HG02610 (cell line): Measurements from ENCODE around the gene SPATA20.

Source experiments
- ATAC-seq: cut with Tn5 transposase; IDR thresholded peaks from one replicate; pipeline ENCODE4 v1.9.1; 2021; ENCODE audit warnings: mild to moderate bottlenecking, moderate library complexity; ENCODE audit not compliant: unreplicated experiment

Gene SPATA20

DNA sequence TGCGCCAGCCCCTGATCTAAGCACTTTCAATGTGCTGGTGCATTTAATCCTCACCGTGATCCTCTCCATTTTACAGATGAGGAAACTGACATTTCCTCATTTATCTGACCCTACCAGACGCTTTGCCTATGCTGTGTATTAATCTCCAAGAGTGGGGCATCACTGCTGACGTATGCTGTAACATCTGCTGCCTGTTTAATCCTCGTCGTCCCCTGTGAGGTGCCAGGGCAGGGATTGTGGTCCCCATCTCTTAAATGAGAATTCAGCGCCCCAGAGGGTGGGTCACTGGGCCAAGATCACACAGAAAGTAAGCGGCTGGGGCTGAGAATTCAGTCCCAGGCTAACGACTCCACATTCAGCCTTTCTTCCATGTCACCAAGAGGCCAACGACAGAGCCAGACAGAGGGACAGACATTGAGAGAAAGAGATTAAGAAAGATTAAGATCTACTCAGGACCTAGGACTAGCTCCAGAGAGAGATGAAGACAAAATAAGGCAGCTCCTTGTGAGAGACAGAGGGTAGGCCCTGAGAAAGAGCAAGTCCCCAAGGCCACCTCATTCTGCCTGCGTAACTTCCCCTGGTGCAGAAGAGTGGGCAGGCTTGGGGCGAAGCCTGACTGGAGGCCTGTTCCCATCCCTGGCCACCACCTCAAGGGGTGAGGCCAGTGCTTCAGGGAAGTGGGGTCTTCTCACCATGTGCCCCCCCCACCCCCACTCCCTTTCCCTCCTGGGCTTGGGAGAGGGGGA is 27.1 kb downstream of the SPATA20 start:
- no peak for ATAC-seq

DNA sequence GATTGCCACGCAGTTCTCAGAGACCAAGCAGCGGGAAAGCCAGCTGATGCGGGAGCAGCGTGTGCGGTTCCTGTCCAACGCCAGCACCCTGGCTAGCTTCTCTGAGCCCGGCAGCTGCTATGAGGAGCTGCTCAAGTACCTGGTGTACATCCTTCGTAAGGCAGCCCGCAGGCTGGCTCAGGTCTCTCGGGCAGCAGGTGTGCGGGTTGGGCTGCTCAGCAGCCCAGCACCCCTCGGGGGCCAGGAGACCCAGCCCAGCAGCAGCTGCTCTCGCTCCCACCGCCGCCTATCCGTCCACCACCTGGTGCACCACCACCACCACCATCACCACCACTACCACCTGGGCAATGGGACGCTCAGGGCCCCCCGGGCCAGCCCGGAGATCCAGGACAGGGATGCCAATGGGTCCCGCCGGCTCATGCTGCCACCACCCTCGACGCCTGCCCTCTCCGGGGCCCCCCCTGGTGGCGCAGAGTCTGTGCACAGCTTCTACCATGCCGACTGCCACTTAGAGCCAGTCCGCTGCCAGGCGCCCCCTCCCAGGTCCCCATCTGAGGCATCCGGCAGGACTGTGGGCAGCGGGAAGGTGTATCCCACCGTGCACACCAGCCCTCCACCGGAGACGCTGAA is 28.7 kb downstream of the SPATA20 start:
- no peak for ATAC-seq

DNA sequence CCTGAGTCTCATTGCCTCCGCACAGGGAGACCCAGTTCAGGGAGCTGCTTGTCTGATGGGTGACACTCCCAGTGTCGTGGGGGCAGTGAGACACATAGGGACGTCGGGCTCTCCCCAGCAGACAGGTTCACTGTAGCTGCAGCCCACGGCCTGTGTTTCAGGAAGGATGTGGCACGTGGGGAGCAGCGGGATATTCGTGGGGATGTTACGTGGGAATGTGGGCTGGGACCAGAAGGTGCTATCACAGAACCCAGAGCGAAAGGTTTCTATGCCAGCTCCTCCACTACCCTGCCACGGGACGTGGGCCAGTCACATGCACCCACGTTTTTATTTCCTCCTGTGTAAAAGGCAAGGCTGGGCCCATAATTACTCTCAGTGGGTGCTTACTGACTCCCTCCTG is 29.9 kb downstream of the SPATA20 start:
- ATAC-seq: no peak

DNA sequence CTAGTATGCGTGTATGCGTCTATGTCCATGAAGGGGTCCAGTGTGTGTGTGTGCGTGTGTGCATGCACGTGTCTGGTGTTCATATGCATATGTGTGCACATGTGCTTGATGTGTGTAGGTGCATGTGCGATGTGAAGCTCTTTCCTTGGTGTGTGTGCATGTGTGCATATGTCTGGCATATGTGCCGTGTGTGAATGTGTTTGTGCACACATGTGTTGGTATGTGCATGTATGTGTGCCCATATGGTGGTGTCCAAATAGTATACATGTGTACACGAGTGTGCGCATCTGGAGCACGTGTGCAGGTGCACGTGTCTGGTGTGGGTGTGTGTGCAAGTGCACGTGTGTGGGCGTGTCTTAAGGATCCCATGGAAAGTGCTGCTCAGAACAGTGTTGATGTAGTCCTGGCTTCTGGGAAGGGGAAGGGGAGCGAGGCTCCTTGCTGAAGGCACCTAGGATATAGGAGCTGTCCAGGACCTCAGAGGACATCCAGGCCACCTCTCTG is 30.5 kb downstream of the SPATA20 start:
- ATAC-seq: no peak

DNA sequence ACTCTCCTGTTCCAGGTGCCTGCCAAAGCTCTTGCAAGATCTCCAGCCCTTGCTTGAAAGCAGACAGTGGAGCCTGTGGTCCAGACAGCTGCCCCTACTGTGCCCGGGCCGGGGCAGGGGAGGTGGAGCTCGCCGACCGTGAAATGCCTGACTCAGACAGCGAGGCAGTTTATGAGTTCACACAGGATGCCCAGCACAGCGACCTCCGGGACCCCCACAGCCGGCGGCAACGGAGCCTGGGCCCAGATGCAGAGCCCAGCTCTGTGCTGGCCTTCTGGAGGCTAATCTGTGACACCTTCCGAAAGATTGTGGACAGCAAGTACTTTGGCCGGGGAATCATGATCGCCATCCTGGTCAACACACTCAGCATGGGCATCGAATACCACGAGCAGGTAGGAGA is 31.2 kb downstream of the SPATA20 start:
- ATAC-seq: no peak

DNA sequence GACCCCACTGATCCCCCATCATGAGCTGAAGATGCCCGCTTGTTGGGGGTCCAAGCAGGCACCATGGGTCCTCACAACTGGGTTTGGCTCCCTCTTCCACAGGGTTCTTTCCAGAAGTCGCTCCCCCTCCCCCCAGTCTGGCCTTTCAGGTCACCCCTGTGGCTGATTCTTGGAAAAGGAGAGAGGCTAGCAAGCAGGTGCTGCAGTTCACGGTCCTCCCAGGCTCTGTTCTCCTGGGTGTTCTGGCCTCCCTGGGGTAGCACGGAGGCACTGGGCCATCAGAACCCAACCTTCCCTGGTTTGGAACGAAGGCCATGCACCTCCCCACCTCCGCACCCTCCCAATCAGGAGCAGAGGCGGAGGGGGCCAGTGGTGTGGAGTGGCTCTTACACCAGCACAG is 32.4 kb downstream of the SPATA20 start:
- ATAC-seq: no peak

DNA sequence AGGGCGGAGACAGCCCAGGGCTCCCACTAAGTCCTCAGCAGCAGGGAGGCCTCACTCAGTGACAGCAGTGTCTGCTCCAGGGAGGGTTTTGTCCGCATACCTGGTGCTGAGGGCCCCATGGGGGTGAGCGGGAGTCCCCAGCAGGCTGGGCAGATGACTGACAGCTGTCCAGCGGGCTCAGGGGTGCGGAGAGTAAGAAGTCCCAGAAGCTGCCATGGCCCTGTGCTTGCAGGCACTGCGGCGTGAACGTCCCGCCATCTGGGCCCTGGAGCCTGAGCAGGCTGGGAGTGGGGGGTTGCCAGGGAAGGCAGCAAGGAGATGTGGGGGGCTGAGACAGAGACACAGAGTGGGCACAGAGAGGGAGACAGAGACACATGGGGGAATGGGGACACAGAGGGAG is 33.7 kb downstream of the SPATA20 start:
- ATAC-seq: no peak

DNA sequence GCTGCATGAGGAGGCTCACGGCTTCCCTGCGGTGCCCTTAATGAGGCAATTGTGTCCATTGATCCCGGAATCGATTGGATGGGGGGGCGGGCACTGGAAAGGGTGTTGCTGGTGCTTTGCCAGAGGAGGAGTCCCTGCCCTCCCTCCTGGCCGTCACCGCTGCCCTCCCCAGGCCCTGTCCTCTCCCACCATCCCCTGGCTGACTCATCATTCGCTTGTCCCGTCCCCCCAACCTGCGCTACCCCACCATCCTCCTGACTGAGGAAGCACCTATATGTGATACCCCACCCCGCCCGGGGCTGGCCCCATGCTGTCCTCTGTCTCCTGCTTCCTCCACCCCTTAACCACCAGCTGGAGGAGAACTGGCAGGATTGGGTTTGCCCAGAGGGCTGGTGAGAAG is 34.3 kb downstream of the SPATA20 start:
- no peak for ATAC-seq

DNA sequence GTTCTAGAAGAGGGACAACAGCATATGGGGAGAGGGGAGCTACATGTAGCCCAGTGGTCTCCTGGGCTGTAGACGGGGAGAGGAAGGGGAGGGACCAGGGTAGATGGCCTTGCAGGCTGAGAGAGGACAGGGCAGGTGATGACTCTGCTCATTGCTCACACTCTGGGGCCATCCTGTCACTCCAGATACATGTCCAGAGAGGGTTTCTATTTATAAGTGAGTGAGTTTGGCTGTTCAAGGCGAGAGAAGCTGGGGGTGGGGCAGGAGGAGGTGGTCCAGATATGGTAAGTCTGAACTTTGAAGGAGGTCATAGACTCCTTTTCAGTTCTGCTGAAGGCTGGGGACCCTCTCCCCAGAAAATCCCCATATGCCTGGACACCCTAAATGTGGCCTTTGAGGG is 35.8 kb downstream of the SPATA20 start:
- no peak for ATAC-seq

DNA sequence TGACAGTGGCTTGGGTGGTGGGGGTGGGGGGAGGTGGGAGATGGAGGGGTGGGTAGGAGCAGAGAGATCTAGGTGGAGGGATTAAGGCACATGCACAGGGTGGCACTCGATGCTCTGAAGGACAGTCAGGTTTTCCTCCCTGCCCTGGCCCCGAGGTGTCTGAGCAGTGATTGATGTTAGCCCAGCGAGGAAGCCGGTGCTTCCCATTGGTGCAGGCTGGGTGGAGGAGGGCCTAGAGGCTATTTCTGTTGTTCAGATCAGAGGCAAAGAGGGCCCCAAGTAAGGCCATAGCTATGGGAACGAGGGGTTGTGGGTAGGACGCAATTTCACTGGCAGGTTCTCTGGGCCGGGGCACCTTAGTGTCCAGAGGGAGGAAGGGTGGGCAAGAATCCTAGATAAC is 36.7 kb downstream of the SPATA20 start:
- no peak for ATAC-seq

DNA sequence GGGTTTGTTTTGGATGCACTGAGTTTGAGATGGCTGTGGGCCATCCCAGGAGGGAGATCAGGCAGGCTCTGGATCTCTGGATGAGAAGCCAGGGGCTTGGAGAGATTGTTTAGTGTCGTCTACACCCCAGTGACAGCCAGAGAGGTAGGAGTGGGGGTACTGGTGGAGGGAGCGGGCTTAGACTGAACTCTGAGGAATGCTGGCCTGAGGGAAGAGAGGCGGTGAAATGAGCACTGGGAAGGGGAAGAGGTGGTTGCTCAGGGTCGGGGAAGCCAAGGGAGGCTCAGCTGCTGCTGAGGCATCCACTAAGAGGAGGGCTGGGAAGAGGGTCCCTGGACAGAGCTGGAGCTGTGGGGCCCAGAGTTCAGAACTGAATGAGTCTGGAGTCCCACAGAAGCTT is 37.1 kb downstream of the SPATA20 start:
- ATAC-seq: no peak

DNA sequence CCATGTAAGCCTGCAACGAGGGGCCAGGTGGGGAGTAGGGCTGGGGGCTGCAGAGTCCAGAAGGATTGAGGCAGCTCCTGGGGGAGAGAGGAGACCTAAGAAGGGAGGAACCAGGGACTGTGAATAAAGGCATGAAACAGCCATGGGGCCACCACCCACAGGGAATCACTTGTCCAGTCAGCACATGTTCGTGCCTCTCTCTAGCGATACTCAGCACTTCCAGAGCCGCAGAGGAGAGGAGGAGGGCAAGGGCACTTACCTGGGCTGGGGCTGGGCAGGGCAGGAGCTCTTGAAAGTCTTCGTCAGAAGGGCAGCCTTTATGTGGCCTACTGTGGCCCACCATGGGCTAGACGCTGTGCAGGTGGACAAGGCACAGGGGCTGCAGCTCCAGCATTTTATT is 37.8 kb downstream of the SPATA20 start:
- ATAC-seq: no peak

DNA sequence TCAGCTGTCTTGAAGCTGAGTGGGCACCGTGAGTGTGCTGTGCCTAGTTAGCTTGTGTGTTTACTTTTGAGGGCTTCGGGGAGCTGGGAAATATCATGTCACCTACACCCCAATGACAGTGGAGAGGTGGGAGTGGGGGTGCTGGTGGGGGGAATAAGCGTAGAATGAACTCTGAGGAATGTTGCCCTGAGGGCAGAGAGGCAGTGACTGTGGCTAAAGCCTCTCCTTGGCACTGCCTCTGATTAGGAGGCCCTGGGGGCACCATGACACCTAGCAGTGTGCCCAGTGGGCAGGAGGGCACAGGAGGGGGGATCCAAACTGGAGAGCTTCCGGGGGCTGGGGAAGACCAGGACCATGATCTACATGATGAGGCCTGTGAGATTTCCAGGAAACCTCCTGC is 38.4 kb downstream of the SPATA20 start:
- ATAC-seq: no peak

DNA sequence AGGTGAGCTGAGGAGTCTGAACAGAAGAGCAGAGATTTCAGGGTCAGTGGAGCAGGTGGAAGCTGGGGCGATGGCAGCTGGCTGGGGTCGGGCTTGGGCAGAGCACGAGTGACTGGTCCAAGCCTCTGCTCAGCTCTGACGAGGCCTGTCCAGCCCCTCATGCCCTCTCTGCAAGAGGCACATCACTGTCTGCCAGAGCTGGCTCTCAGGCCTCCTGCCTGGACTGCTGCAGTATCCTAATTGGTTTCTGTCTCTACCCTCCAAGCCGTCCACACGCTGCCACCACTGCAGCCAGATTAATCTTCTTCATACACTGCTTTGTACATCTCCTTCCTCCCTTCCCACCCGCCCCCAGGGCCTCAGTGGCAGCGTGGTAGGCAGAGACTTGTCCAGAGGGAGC is 38.9 kb downstream of the SPATA20 start:
- ATAC-seq: no peak

DNA sequence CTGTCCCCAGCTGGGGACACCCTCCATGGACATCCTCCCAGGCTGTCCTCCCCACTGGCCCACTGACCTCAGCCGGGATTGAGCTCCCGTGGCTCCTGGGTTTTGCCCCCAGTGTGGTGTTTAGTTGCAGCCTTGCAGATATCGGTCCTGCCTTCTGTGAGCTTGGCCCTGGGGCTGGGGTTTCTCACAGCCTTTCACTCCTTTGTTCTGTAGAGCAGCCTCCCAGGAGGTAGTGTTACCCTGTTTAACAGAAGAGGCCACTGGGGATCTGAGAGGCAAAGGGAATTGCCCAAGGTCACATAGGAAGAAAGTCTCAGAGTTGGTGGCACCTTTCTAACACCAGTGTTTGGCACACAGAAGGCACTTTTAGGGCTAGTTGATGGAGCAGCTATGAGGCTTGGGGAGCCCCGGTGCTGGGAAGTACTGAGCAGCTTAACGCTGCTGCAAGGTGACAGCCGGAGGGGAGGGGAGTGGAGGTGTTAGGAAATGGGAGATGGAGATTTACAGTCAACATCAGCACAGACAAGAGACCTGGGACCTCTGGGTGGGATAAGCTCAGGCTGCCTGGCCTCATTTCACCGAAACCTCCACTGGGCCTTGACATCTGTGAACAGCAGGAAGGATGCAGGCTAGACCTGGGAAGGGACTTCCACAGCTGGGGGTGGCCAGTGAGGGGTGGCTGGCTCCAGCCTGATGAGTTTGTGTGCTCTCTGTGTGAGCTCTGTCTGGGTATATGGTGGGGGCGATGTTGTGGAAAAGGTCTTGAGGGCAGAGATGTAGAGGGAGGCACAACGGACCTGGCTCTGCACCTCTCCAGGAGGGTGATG is 39.7 kb downstream of the SPATA20 start:
- ATAC-seq: no peak

DNA sequence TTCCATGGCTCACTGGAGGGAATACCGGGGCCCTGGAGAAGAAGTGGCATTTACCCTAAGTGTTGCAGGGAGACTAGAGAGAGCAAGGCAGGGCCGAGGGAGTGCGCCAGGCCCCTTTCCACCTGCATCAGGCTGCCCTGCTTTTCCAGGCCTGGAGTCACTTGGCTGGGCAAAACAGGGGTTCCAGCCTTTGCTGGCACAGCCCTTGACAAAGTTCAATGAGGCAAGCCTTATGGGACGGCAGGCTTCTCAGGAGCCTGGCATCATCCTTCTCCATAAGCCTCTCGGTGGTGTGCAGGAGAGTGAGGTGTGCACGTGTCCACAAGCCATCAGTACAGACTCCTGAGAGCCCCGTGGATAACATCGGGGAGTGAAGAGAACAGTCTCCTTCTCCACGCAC is 40.6 kb downstream of the SPATA20 start:
- ATAC-seq: no peak

DNA sequence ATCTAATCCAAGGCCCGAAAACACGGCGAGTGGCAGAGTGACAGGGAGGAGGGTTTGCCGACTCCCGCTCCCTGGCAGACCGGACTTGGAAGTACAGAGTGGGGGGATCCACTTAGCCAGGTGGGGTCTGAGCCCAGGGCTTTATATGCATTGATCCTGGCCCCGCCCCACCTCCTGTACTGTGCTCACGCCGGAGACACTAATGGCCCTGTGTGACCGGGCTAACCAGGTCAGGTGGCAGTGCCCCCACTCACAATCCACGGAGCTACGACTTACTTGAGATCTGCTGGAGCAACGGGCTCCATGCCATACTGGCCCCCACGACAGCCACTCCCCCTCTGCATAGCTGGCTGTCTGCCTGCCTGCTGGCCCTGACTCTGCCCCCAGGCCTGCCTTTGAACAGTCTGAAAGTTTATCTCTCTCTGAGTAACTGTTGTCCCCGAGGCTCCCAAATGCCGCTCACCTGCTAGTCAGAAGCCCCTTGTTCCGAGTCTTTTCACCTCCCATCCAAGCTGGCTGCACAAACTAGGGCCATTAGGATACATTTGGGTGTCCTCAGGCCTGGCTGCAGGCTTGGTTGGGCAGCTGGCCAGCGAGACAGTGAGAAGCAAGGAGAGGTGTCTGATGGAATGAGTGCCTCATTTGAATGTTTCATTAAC is 41.5 kb downstream of the SPATA20 start:
- ATAC-seq: no peak

DNA sequence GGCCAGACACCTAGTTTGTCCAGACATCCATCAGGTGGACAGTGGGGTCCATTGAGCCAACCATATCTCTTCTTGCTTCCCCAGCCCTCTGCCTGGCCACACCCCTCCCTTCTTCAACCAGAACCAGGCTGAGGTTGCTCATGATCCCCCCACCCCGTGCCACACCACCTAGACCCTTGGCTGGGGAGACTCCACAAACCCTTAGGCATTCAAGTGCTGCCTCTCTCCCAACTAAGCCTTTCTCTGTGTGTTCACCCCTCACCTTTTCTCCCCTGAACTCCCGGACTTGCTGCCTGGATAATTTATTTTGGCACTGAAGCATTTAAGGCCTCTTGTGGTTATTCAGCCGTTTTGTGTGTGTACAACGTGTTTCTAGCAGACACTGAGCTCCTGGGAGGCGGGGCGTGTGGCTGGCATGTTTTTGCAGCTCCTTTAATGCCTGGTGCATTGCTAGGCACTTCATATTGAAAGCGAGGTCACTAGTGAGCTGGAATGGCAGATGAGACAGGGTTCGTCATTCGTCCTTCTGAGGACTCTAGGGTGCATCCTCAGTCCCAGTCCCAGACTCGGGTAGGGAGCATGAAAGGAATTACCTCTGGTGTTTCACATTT is 42.2 kb downstream of the SPATA20 start:
- no peak for ATAC-seq

DNA sequence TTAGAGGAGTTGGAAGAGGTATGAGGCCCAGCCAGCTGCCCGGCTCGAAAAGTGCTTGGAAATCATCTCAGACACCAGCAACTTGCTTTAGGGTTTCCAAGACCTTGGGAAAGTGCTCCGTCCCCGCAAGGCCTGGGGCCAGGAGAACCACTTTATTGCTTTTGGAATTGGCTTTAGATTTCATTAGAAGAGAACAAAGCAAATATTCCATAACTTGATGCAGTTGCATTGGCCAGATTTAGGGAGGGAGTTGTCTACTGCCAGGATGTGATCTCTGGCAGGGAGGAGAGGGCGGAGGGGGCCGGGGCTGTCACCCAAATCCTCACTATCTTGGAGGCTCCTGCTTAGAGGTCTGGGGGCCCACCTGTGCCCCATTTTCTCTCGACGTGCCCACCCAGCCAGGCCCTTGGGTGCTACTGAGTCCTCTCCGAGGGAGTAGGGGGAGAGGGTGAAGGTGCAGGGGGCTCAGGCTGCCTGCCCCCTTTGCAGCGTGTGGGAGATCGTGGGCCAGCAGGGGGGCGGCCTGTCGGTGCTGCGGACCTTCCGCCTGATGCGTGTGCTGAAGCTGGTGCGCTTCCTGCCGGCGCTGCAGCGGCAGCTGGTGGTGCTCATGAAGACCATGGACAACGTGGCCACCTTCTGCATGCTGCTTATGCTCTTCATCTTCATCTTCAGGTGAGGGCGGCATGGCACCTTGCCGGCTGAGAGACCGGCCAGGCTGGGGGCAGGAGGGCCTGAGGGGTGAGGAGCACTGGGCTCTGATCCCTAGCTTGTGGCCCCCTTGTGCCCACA is 44.2 kb downstream of the SPATA20 start:
- no peak for ATAC-seq

DNA sequence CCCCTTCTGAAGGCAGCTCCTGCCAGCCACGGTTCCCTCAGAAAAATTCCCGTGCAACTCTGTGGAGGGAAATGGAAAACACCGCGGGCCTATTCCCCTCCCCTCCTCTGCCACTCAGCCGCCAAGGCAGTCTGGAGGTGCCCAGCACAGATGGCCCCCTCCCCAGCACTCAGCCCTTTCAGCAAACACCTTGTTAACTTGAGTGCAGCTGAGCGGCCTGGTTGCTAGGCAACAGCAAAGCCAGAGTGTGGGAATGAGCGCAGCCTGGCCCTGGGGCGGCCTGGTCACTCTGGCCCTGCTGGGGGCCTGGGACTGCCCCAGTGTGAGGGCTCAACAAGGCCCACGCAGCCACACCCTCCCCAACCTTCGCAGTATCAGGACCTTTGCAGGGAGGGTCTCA is 46.3 kb downstream of the SPATA20 start:
- ATAC-seq: no peak
